Stimulated activated CD8-positive, alpha-beta memory T cell treated with anti-CD3 and anti-CD28 coated beads, Interleukin-12 subunit alpha, Interleukin-12 subunit beta, amount 100 ng/mL, for 1 hour (primary cell): ENCODE data around the gene FBXO3.

Experiments used
- DNase-seq: peaks from one replicate; pipeline ENCODE4 v3.0.0-alpha.2; 2020; ENCODE audit warnings: low read depth

FBXO3 gene

DNA sequence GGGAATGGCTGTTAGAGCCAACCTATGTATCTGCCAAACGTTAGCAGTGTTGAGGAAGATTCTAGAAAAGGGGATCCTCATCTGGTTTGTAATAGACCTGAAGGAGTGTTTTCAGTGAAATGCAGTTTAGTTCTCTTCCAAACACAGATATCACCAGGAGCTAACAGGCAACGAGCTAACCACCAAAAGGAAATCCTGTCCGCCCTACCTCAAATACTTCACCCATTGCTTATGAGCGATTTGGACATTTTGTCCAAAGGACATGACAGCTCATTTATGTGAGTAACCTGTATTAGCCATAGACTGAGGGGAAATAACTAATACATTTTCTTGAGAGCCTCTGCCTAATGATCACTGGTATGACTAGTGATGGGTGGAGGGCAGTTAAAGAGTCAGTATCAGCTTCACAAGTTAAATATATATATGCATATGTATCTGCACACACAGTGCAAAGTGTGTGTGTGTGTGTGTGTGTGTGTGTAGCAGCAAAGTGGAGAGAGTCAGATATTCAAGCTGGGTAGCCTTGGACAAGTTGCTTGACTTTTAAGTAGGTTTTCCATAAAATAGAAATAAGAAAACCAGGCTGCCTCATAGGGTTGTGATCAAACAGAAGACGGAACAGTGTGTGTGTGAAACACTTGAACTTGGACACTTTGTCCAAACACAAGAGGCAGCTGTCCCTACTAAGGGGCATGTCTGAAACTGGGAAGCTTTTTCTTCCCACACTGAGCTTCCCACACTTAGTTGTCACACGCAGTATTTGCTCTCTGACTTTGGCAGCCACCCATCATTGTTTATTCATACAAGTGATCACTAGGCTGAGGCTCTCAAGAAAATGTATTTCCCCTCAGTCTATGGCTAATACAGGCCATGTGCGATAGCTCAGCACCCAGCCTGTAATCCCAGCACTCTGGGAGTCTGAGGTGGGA lies 72.8 kb downstream of the FBXO3 start:
- DNase-seq: no peak

GRCh38 chr11:33700502-33701271 lies 73.6 kb downstream of the FBXO3 start, which contains the start of gene C11orf91:
Gene C11orf91, minus strand, starts transcription at chr11:33700826. Its CDS starts 86 bp downstream, at chr11:33700740.
- DNase-seq: peak; percentile 91

DNA sequence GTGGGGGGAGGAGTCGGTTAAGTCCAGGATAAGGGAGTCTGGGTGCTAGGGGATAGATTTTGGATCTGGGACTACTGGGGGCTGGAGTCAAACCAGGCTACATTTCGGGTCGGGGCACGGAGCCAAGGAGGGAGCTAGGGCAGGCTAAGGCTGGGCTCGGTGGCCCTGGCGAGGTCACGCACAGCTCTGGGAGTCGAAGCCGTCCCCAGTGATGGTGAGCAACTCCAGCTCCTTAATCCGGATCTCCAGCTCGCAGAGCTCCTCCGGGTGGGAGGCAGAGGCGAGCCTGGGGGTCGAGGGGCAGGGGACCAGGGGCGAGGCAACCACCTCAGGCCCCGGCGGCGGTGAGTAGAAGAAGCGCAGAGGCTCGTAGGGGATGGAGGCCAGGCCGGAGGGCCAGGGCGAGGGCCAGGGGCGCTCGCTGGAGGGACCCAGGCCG lies 74.2 kb downstream of the FBXO3 start:
- no peak for DNase-seq

- no peak for DNase-seq
These were observed 74.7 kb downstream of the FBXO3 start for GRCh38 chr11:33699515-33700062.

- DNase-seq: no peak
These were observed 75.4 kb downstream of the FBXO3 start for GRCh38 chr11:33698921-33699320.

DNA sequence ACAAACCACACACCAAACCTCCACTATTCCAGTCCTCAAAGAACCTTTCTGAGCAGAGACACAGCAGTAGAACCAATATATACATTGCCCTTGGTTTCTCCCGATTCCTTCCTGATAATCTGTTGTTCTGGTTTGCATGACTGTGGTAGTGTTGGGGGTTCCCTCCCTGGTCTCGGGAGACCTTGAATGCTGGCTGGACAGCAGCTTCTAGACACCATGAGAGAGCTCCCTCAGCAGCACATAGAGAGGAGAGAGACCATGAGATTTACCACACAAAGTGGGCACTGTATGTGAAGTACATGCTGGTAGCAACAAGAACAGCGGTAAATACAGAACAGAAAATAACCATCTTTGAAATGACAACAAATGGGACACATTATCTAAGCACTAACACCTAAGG lies 76.3 kb downstream of the FBXO3 start:
- DNase-seq: no peak

GRCh38 chr11:33696931-33697638 lies 77.2 kb downstream of the FBXO3 start:
- DNase-seq: no peak

GRCh38 chr11:33696411-33696810 lies 77.9 kb downstream of the FBXO3 start:
- no peak for DNase-seq

DNA sequence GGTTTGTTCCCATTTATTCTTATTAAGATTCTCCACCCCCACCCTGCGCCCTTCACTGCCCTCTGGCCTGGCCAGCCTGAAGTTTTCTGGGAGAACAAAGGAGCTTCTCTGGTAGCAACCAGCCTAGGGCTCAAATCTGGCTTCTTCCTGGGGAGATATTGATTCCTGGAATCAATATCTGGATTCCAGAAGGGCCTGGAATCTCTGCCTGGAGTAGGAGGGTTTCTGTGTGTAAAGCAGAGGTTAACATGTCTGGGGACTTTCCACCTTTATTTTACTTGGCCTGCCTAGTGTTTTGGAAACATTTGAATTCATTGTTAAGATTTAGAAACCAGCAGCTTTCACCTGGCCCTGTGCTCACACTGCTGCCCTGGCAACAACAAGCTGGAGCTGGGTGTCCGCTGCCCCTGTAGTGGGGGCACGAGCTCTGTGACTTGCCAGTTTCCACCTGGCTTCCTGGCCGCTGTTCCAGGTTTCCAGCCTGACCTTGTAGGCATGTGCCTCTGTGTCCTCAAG lies 79.2 kb downstream of the FBXO3 start:
- DNase-seq: no peak

DNA sequence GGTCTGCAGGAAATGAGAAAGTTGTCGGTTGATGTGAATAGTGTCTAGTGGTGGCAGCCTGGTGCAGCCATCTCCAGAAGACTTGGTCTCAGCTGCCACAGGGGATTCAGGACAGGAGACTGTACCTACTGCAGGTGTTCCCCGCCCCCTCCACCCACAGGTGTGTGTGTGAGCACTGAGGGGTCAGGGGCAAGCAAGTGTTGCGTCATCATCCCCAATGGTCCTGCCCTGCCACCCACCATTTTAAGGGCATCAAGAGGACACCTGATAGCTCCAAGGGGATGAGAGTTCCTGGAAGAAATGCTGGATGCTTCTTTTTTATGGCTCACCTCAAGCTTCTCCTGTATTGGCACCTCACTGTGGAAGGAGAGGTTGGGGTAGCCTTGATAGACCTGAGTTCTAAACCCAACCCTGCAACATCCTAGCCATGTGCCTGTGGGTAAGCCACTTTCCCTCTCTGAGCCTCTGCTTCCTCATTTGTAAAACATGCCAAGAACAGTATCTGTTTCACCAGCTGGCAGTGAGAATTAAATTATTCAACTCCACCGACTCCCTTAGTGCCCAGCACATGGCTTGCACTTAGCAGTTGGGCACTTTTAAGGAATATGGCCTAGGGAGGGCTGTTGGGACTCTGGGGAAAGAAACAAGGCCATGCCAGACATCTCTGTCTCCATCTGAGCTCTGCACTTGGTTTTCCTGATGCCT lies 79.8 kb downstream of the FBXO3 start:
- DNase-seq: no peak

DNA sequence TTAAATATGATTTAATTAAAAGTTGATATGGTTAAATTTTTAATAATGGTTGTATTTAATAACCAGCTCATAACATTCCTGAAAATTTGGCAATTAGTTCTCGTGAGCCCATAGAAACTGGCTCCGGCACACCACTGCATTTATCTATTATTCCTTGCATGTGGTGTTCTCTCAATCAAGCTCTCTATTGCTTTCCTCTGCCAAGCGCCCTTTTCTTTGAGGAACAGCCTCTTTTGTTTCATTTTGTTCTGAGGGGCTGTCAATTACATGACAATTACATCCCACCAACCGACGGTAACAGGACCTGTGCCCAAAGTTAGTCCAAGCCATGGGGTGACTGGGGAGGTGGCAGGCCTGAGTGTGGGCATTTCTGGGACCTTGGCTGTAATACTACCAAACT lies 81.8 kb downstream of the FBXO3 start:
- no peak for DNase-seq

GRCh38 chr11:33692013-33692504 lies 82.3 kb downstream of the FBXO3 start:
- DNase-seq: no peak

- DNase-seq: no peak
These were observed 83.1 kb downstream of the FBXO3 start for GRCh38 chr11:33691066-33691864.
